ENCODE measurements around the gene CCR1.

GRCh38 chr3:46187341-46187700 lies 20.8 kb downstream of the CCR1 start:
- TF ChIP-seq ZNF333 (CRISPR knock-in tag; IDR thresholded peaks at IDR 0.05; ENCODE audit: borderline replicate concordance), result no peak
- no peak for TF ChIP-seq AGO2 (optimal IDR thresholded peaks at IDR 0.05; ENCODE audit: low read depth, low read length)
- no peak for TF ChIP-seq ZNF737 (CRISPR knock-in tag; IDR thresholded peaks at IDR 0.05; ENCODE audit: borderline replicate concordance)
- no peak for TF ChIP-seq TBP (CRISPR knock-in tag; IDR thresholded peaks at IDR 0.05)
- TF ChIP-seq, protein P1, sequence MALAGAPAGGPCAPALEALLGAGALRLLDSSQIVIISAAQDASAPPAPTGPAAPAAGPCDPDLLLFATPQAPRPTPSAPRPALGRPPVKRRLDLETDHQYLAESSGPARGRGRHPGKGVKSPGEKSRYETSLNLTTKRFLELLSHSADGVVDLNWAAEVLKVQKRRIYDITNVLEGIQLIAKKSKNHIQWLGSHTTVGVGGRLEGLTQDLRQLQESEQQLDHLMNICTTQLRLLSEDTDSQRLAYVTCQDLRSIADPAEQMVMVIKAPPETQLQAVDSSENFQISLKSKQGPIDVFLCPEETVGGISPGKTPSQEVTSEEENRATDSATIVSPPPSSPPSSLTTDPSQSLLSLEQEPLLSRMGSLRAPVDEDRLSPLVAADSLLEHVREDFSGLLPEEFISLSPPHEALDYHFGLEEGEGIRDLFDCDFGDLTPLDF (CRISPR knock-in tag; IDR thresholded peaks at IDR 0.05), result no peak
- TF ChIP-seq MXI1 (IDR thresholded peaks at IDR 0.05; ENCODE audit: borderline replicate concordance, low read depth, low read length), result no peak
- no peak for TF ChIP-seq TAF1 (CRISPR knock-in tag; IDR thresholded peaks at IDR 0.05)
